Neural progenitor cell (in vitro differentiated cells): ENCODE results near the gene CNKSR1. TPM values are rescaled to one million over a fixed set of nuclear protein-coding genes. Genes with fewer than 3 reads are reported as not detected.
A peak's percentile ranks its signal among the peaks of the same experiment; 100 is the strongest.

Source experiments
- DNase-seq: peaks from one replicate; pipeline ENCODE4 v3.0.0-alpha.2; 2016; ENCODE audit warnings: low spot score
- H2AFZ ChIP-seq: fragments of 200-600 bp; sonication (generic); replicated peaks from 2 replicates; pipeline ENCODE4 v1.6.1; 2016; ENCODE audit warnings: antibody characterized with exemption
- H3F3A ChIP-seq: fragments of 200-600 bp; sonication (generic); 2 replicates; pipeline ENCODE4 v1.6.1; 2016; ENCODE audit warnings: antibody characterized with exemption, low read depth
- H3K27ac ChIP-seq: fragments of 200-600 bp; sonication (generic); 2 replicates; pipeline ENCODE4 v1.5.1; 2016; ENCODE audit warnings: mild to moderate bottlenecking
- H3K27me3 ChIP-seq: fragments of 200-600 bp; sonication (generic); 2 replicates; pipeline ENCODE4 v1.6.1; 2016; ENCODE audit warnings: mild to moderate bottlenecking, moderate library complexity
- H3K36me3 ChIP-seq: fragments of 200-600 bp; sonication (generic); 2 replicates; pipeline ENCODE4 v1.5.1; 2016
- H3K4me1 ChIP-seq: fragments of 200-600 bp; sonication (generic); 2 replicates; pipeline ENCODE4 v1.6.1; 2016; ENCODE audit warnings: mixed run types
- H3K4me2 ChIP-seq: fragments of 200-600 bp; sonication (generic); 2 replicates; pipeline ENCODE4 v1.6.1; 2016
- H3K4me3 ChIP-seq: fragments of 200-600 bp; sonication (generic); 2 replicates; pipeline ENCODE4 v1.5.1; 2016
- H3K79me2 ChIP-seq: fragments of 200-600 bp; sonication (generic); 2 replicates; pipeline ENCODE4 v1.6.1; 2016; ENCODE audit warnings: low read depth
- H3K9ac ChIP-seq: fragments of 200-600 bp; sonication (generic); 2 replicates; pipeline ENCODE4 v1.6.1; 2016
- H3K9me3 ChIP-seq: fragments of 200-600 bp; sonication (generic); 2 replicates; pipeline ENCODE4 v1.5.1; 2016; ENCODE audit warnings: low read depth
- H4K20me1 ChIP-seq: fragments of 200-600 bp; sonication (generic); 2 replicates; pipeline ENCODE4 v1.6.1; 2016; ENCODE audit warnings: low read depth
- H3K27ac Mint-ChIP-seq: 3 replicates; pipeline ENCODE4 v1.8.0; 2021; ENCODE audit warnings: mixed read lengths
- H3K27me3 Mint-ChIP-seq: 2 replicates; pipeline ENCODE4 v1.8.0; 2022; ENCODE audit warnings: low read depth, mild to moderate bottlenecking, inconsistent platforms, moderate library complexity, mixed read lengths; ENCODE audit not compliant: insufficient read depth
- H3K36me3 Mint-ChIP-seq: 3 replicates; pipeline ENCODE4 v1.8.0; 2021; ENCODE audit warnings: mixed read lengths
- H3K4me1 Mint-ChIP-seq: 3 replicates; pipeline ENCODE4 v1.8.0; 2021; ENCODE audit warnings: mixed read lengths
- H3K4me3 Mint-ChIP-seq: 3 replicates; pipeline ENCODE4 v1.8.0; 2021; ENCODE audit warnings: mild to moderate bottlenecking, moderate library complexity, mixed read lengths
- H3K9me3 Mint-ChIP-seq: 3 replicates; pipeline ENCODE4 v1.8.0; 2020; ENCODE audit warnings: mixed read lengths
- EZH2 ChIP-seq: fragments of 200-600 bp; sonication (generic); IDR thresholded peaks from 2 replicates; pipeline ENCODE4 v1.6.1; 2017; ENCODE audit warnings: antibody characterized with exemption, mild to moderate bottlenecking, moderate library complexity
- EZH2phosphoT487 ChIP-seq: fragments of 200-600 bp; sonication (generic); IDR thresholded peaks from 2 replicates; pipeline ENCODE4 v1.6.1; 2017; ENCODE audit warnings: antibody characterized with exemption
- total RNA-seq: library from RNA; depleted of rRNA; stranded (reverse); fragments of >200 nt; gene quantifications from 2 replicates; pipeline ENCODE4 v1.2.3, GENCODE V29; 2015; ENCODE audit warnings: low replicate concordance
- TF ChIP-seq, protein P1 (sequence below): fragments of 200-600 bp; sonication (generic); IDR thresholded peaks from 2 replicates; pipeline ENCODE4 v1.5.1; 2017; ENCODE audit warnings: antibody characterized with exemption, mild to moderate bottlenecking

Gene CNKSR1
- total RNA-seq, 1 donor from 2014 or later, result 7.8 TPM

DNA sequence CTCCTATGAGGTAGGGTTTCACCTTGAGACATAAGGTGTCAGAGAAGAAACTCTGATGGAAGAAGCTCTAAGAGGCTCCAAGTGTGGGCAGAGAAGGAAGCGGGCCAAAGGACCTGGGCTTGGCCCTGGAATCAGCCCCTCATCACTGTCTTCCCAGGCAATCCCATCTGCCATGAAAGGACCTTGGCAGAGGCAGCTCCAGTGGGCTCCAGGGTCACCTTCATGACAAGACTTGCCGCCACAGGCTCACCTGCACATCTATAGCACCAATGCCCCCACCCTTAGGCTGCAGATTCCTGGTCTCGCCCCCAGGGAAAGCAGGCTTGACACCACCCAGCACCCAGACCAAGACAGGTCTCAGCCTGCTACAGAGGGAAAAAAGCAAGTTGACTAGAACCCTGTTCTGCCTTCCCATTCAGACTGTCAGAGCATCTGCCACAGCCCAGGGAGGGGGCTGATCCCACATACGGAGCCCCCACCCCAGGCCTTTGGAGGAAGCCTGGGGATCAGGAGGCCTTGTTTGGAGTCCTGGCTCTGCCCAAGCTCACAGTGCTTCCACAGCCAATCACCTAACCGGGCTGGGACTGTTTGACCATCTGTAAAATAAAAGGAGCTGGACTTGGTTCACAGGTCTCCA, 18.9 kb upstream of the CNKSR1 start:
- Mint-ChIP-seq H3K27me3 (peaks cover 20% of the 10 kb centered on the region), H3K36me3 (no peaks in the 10 kb centered on the region), H3K9me3 (no peaks in the 10 kb centered on the region), H3K4me3 (peak overlapping the region; percentile 71), H3K4me1 (peaks cover 65% of the 10 kb centered on the region), H3K27ac (peak overlapping the region; percentile 20)
- Histone ChIP-seq H3K79me2 (no peaks in the 10 kb centered on the region), H4K20me1 (peaks cover 17% of the 10 kb centered on the region), H3K4me3 (peak overlapping the region; percentile 14), H3K36me3 (no peaks in the 10 kb centered on the region), H3K9me3 (no peaks in the 10 kb centered on the region), H3K27ac (no peak overlapping the region), H3K27me3 (peaks cover 93% of the 10 kb centered on the region), H3K4me2 (peak overlapping the region; percentile 69), H3F3A (peaks cover 47% of the 10 kb centered on the region), H2AFZ (no peak overlapping the region), H3K4me1 (peaks cover 68% of the 10 kb centered on the region), H3K9ac (no peak overlapping the region)
- DNase-seq, result no peak
- TF ChIP-seq EZH2phosphoT487 (no peak), EZH2 (no peak)
- TF ChIP-seq, protein P1, sequence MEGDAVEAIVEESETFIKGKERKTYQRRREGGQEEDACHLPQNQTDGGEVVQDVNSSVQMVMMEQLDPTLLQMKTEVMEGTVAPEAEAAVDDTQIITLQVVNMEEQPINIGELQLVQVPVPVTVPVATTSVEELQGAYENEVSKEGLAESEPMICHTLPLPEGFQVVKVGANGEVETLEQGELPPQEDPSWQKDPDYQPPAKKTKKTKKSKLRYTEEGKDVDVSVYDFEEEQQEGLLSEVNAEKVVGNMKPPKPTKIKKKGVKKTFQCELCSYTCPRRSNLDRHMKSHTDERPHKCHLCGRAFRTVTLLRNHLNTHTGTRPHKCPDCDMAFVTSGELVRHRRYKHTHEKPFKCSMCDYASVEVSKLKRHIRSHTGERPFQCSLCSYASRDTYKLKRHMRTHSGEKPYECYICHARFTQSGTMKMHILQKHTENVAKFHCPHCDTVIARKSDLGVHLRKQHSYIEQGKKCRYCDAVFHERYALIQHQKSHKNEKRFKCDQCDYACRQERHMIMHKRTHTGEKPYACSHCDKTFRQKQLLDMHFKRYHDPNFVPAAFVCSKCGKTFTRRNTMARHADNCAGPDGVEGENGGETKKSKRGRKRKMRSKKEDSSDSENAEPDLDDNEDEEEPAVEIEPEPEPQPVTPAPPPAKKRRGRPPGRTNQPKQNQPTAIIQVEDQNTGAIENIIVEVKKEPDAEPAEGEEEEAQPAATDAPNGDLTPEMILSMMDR, result no peak

DNA sequence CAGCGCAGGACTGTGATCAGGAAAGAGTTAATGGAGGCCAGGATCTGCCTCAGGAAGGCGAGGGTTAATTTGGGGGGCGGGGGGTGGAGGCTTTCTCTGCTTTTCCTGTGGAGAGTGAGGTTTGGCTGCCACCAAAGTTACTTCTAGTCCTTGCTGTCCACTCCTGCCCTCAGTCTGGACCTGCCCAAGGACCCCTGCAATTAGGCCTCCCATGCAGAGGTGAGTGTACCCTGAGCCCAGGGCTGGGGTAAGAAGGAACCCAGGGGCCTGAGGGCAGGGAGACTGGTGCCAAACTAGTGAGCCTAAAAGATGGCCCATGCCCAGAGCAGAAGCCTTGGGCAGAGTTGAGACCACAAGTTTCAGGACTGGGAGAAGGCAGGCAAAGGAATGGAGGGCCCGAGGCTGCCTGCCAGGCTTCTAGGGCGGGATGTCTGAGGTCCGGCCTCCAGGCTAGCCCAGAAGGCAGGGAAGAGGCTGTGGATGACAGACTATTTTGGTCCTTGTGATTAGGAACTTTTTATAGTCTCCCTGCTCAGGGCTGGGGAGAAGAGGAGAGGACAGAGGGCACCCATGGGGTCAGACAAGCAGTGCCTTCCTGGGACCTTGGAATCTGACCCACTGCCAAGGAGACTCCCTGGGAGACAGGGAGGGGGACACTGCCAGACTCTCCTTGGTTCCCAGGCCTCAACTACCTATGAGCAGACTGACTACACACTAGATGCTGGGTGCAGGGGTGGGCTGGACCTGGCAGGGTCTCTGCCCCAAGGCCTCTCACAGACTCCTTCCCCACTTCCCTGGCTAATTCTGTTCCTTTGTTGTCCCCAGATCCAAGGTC, 18.2 kb upstream of the CNKSR1 start, which contains the start of gene FAM110D:
Gene FAM110D, plus strand, starts transcription at position 172 of the 835 bp plus-strand sequence. CDS start 2,213 bp downstream, outside the sequence.
- H4K20me1 ChIP-seq, result peaks cover 13% of the 10 kb centered on the region
- H3F3A ChIP-seq, result peaks cover 49% of the 10 kb centered on the region
- H2AFZ ChIP-seq, result no peak within 1 kb of the TSS
- H3K27me3 ChIP-seq, result peaks cover 93% of the 10 kb centered on the region
- H3K9ac ChIP-seq, result no peak within 1 kb of the TSS
- Mint-ChIP-seq H3K4me3 (peak within 1 kb of the TSS; percentile 71), H3K27ac (peak within 1 kb of the TSS; percentile 20), H3K27me3 (peaks cover 22% of the 10 kb centered on the region), H3K36me3 (no peaks in the 10 kb centered on the region), H3K9me3 (no peaks in the 10 kb centered on the region), H3K4me1 (peaks cover 64% of the 10 kb centered on the region)
- no peak for DNase-seq
- no peak within 1 kb of the TSS for H3K27ac ChIP-seq
- H3K79me2 ChIP-seq, result no peaks in the 10 kb centered on the region
- no peaks in the 10 kb centered on the region for H3K9me3 ChIP-seq
- peak within 1 kb of the TSS; percentile 14 for H3K4me3 ChIP-seq
- no peaks in the 10 kb centered on the region for H3K36me3 ChIP-seq
- TF ChIP-seq EZH2 (no peak), EZH2phosphoT487 (no peak)
- TF ChIP-seq, protein P1, result no peak
- peaks cover 63% of the 10 kb centered on the region for H3K4me1 ChIP-seq
- peak within 1 kb of the TSS; percentile 69 for H3K4me2 ChIP-seq

DNA sequence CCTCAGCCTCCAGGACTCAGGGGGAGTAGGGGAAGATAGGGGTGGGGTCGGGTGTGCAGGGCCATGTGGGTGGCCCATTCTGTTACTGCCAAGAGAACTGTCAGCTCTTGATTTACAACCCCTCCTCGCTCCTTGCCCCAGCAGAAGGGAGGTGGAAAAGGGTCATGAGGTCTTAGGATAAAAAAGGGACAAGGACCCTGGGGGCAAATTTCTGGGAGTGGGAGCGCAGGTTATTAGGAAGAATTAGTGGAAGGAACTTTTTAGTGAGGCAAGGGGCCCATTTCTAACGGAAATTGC, 17.6 kb upstream of the CNKSR1 start:
- peaks cover 20% of the 10 kb centered on the region for H3K27me3 Mint-ChIP-seq
- Histone ChIP-seq H3K27ac (no peak overlapping the region), H3K79me2 (no peaks in the 10 kb centered on the region), H3K9ac (no peak overlapping the region), H2AFZ (no peak overlapping the region), H3K9me3 (no peaks in the 10 kb centered on the region), H4K20me1 (peaks cover 12% of the 10 kb centered on the region), H3K36me3 (no peaks in the 10 kb centered on the region), H3K4me1 (peaks cover 59% of the 10 kb centered on the region), H3K4me3 (no peak overlapping the region), H3F3A (peaks cover 49% of the 10 kb centered on the region), H3K4me2 (peak overlapping the region; percentile 69), H3K27me3 (peaks cover 93% of the 10 kb centered on the region)
- TF ChIP-seq EZH2 (no peak), EZH2phosphoT487 (no peak)
- TF ChIP-seq, protein P1, result no peak
- H3K36me3 Mint-ChIP-seq, result no peaks in the 10 kb centered on the region
- H3K27ac Mint-ChIP-seq, result no peak overlapping the region
- DNase-seq, result no peak
- H3K9me3 Mint-ChIP-seq, result no peaks in the 10 kb centered on the region
- peaks cover 62% of the 10 kb centered on the region for H3K4me1 Mint-ChIP-seq
- H3K4me3 Mint-ChIP-seq, result peak overlapping the region; percentile 52
